ENCODE data around the gene NFX1.
"Not testable (repeated sequence)": the region's sequence is repeated elsewhere in the genome, so short reads cannot be mapped to it uniquely, and the experiment has no call there.

NFX1 gene

DNA sequence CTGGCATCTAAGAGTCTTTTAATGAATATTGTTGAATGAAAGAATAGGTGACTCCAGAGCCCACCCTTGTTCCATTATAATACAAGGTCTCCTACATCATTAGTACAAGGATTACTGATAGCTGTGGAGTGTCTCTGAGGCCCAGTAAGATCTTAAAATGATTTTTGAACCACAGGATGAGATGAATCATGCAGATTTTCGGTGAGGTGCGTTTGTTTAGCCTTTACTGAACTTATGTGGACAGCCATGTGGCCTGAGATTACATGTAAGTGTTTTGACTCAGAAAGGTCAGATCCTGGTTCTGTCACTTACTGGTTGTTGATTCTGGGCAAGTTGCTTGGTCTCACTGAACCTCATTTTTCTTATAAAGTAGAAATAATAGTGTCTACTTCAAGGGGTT lies 21.6 kb downstream of the NFX1 start:
- DNase-seq, result no peak

DNA sequence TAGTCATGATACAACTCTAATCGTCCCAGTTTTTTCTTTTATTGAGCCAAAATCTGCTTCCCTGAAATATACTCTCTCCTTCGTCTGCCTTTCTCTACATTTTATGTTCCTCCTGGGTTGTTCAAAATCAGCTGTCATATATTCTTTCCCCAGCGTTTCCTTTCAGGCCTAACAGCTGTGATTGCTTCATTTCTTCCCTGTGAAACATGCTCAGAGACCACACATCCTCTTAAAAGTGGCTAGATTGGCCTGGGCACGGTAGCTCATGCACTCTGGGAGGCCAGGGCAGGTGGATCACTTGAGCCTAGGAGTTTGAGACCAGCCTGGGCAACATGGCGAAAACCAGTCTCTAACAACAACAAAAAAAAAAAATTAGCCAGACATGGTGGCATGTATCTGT lies 25.1 kb downstream of the NFX1 start:
- DNase-seq, result no peak

DNA sequence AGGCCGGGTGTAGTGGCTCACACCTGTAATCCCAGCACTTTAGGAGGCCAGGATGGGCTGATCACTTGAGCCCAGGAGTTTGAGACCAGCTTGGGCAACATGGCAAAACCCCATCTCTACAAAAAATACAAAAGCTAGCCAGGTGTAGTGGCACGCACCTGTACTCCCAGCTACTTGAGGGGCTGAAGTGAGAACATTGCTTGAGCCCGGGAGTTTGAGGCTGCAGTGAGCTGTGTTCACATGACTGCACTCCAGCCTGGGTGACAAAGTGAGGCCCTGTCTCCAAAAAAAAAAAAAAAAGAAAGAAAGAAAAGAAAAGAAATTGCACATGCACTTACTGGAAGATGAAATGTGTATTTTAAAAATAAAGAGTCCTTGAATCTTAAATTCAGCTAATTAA lies 26.8 kb downstream of the NFX1 start:
- DNase-seq, result not testable (repeated sequence)

DNA sequence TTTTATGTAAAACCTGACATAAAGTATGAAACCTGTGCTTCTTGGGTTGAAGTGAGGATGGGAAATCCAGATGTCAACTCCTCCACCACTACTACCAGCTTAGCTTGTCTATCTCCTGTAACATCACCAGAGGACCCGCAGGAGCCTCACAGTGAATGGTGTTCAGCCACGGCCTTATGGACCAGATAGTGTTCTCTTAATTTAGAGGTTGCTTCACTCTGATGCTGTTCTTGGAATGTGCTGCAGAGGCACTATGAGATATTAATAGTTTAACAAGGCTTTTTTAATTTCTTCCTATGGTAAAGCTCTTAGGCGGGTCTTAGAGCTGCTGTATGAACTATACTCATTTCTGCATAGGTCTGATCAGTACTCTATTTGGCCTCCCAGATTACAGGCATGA lies 27.9 kb downstream of the NFX1 start:
- no peak for DNase-seq

DNA sequence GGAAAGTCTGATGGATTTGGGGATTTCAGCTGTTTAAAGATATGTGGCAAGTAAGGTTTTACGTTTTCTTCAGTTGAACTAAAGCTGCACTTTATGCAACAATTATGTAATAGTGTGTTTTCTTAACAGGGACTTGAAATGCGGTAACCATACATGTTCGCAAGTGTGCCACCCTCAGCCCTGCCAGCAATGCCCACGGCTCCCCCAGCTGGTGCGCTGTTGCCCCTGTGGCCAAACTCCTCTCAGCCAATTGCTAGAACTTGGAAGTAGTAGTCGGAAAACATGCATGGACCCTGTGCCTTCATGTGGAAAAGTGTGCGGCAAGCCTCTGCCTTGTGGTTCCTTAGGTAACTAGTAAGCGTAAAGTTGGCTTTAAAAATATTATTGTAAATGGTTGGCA lies 28.5 kb downstream of the NFX1 start:
- no peak for DNase-seq

DNA sequence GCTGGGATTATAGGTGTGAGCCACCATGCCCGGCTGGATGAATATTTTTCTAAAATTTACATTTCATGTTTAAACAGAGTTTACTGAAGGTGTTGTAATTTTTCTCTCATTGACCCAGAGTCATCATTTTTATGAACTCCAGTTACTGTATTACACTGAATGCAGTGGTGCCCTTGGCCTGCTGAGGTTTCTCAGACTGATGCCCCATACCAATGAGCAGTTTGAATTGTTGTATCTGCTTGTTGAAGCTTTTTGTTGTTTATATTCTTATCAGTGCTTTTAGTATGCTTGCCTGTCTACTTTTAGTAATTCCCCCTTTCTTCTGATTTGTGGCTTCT lies 29.9 kb downstream of the NFX1 start:
- no peak for DNase-seq

DNA sequence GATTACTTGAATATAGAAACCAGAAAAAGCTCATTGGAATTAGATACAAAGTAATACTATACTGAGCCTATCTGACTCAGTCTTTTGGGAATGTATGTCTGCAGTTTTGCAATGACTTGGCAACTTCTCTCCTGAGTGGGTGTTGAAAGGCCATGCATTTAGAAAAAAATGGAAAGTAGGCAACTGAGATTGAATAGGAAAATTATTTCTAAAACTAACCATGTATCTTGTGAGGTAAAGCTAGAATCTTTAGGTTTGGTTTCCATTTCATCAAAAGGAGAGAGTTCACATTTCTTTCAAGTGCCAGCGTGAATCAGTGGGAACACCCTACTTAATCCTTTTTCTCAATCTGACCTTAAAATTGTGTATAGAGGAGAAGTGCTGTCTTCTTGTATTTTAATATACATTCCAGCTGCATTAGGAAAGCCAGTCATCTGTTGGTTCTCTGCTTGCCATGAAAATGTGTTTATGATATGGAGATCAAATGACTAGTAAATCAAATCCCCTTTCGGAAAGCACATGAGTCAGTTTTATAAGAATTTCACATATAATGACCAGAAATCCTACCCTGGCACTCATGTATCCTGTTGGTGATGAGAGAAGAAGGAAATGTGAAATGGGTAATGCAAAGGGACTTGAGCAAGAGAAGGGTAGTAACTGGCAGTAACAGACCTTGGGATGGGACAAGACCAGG lies 30.4 kb downstream of the NFX1 start:
- DNase-seq, result no peak

DNA sequence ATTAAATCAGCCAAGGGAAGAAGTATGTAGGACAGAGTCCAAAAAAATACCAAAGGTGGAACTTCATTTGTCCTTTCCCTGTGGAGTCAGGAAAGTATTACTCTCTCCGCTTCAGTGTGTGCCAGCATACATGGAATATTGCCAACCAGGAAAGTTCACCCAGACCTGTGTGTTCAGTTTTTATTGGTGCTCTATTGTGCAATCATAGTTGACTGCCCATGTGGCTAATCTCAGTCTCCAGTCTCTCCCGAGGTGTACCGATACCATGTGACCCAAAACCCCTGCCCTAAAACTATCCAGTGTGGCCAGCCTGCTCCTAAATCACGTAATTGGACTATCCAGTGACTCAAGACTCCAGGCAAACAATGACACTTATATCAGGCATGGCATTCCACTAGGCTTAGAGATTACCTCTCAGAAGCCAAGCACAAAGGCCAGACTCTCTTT lies 38.8 kb downstream of the NFX1 start:
- no peak for DNase-seq

DNA sequence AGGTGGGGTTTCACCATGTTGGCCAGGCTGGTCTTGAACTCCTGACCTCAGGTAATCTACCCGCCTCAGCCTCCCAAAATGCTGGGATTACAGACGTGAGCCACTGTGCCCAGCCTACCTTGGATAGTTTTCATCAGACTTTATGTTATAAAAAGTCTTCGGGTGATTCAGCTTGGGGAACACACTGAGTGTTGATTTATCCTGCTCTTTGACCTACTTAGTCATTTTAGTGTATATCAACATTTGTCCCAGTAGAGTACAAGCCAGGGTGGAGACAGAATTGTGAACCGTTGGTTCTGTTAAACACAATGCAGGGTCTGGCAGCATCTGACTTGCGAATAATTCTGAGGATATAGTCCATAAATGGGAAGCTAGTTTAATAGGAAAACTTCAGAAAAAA lies 39.7 kb downstream of the NFX1 start:
- DNase-seq, result no peak

DNA sequence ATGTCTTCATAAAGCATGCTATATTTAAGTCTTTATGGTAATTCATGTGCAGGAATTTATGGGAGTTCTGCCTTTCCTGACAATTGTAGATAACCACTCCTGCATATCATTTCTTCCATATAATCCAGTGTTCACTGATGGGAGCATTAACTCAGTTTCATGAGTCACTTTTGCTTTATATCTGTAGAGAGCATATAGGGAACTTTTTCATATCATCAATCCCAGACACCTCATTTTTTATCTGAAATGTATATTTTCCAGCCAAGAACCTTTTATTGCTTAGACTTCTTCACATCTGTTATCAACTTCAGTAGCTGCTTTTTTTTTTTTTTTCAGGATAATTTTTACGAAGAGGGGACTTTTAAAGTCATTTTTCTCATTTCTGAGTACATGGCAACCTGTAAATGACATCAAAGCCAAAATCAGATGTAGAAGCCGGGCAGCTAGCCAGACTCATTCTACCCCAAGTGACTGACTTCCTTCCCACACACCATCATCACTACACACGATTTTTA lies 41.1 kb downstream of the NFX1 start:
- no peak for DNase-seq

DNA sequence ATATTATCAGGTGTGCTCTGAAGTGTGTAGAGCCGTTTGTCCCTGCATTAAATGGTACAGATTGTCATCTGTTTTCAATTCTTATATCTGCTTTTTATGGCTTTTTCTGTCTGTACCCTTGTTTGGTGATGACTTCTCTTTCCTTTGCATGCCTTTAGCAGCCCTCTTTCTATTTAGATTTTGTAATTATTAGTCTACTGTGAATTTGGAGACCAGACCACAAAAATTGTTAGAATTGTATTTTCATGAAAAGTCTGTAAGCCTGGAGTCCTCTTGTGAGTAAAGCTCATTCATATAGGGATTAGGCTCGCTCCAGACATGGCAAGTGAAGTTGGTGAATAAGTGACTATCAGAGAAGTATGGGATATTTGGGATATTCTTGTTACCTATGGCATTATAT lies 41.7 kb downstream of the NFX1 start:
- no peak for DNase-seq

DNA sequence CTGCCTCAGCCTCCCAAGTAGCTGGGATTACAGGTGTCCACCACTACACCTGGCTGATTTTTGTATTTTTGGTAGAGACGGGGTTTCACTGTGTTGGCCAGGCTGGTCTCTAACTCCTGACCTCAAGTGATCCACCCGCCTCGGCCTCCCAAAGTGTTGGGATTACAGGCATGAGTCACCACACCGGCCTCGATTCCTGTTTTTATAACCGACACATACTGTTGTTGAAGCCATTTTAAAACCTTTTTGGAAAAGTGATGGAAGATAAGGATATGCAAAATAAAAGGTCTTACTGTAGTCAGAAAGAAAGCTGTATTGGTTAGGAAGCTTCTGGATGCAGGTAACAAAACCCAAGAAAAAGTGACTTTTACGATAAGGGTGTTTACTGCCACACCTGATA lies 42.6 kb downstream of the NFX1 start:
- not testable (repeated sequence) for DNase-seq

DNA sequence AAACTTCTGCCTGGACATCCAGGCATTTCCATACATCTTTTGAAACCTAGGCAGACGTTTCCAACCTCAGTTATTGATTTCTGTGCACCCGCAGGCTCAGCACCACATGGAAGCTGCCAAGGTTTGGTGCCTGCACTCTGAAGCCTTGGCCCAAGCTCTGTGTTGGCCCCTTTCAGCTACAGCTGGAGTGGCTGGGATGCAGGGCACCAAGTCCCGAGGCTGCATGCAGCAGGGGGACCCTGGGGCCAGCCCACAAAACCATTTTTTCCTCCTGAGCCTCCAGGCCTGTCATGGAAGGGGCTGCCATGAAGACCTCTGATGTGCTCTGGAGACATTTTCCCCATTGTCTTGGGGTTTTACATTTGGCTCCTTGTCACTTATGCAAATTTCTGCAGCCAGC lies 49.9 kb downstream of the NFX1 start:
- no peak for DNase-seq

DNA sequence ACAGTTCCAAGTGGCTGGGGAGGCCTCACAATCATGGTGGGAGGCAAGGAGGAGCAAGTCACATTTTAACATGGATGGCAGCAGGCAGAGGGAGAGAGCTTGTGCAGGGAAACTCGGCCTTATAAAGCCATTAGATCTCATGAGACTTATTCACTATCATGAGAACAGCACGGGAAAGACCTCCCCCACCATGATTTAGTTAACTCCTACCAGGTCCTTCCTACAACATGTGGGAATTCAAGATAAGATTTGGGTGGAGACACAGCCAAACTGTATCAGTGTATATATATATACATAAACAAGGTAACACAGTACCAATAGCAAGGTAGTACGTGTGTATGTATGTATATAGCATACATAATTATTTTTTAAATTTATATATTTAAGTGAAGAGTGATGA lies 50.9 kb downstream of the NFX1 start:
- no peak for DNase-seq

DNA sequence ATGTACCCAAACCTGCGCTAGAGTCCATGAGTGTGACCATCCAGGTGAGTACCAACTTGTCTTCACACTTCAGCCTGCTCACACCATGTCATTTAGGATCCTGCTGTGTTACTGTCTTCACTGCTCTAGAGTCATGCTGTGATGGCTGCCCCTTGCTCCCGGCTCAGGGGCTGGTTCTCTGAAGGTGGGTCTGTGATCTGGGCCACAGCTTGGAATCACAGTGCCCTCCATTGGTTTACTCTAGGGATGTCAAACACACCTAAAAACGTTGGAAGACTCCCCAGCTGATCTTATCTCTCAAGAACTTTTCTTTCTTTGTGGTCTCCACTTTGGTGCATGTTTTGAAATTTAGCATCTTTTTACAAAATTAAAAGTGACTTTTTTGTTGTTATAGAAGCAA lies 53.8 kb downstream of the NFX1 start:
- DNase-seq, result no peak

DNA sequence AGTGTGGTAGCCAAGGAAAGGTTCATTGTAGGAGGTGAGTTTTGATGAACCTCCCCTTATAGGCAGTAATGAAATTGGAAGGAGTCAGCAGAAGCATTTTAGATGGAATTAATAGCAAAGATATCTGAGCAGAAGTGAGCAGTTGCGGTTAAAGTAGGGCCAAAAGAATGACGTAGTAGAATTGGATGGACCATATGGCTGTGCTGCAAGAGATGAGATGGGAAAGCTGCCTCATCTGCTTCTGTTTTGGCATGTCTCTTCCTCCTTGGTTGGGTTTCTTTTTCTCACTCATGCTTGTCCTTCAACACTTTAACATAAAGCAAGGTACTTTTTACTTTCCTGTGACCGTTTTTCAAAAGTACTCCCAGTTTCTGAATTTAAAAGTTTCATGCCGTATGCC lies 56.2 kb downstream of the NFX1 start:
- no peak for DNase-seq

DNA sequence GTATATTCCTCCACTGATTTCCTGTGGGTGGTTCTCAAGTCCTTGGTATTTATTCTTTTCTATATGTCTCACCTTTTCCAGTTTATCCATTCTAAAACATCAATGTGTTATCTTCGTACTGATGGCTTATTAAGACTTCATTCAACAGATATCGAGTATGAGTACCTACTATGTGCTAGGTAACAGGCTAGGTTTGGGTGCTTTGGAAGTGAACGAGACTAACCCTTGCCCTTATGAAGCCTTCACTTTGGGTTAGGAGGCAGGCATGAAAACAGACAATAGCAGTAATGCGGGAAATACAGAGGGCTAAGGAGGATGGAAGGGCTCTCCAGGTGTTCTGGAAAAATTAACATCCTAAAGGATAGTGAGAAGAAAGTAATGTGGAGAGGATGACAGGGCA lies 58.7 kb downstream of the NFX1 start:
- no peak for DNase-seq

DNA sequence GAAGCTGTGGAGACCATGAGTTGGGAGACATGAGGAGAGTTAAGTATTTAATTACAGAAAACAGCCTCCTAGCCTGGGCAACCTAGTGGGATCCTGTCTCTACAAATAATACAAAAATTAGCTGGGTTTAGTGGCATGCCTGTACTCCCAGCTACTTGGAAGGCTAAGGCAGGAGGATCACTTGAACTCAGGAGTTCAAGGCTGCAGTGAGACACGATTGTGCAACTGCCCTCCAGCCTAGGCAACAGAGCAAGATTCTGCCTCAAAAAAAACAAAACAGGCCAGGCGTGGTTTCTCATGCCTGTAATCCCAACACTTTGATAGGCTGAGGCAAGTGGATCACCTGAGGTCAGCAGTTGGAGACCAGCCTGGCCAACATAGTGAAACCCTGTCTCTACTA lies 59.4 kb downstream of the NFX1 start:
- DNase-seq, result no peak

DNA sequence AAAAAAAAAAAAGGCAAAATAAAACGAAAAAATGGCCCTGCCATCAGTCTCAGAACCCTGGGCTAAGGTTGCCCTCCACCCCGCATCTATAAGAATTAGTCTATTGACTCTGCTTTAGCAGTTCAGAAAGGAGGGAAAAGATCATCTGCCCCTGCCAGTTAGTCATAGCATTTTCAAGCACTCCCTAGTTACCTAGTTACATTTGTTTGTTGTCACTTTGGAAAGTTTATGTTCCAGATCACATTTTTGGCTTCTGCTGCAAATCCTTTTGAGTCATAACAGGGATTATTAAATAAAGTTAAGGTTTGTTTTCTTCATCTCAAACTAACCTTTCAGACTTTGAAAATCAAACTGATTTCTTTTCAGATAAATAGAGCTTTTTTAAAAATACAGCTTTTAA lies 60.0 kb downstream of the NFX1 start:
- DNase-seq, result no peak

DNA sequence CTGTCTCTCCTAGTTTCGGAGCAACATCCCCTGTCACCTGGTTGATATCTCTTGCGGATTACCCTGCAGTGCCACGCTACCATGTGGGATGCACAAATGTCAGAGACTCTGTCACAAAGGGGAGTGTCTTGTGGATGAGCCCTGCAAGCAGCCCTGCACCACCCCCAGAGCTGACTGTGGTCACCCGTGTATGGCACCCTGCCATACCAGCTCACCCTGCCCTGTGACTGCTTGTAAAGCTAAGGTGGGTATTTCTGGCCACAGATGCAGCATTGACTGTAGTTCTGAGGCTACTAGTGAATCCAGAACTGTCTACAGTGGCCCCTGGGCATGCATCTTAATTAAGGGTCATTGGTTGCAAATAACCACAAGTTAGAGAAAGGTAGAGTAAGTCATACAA lies 61.2 kb downstream of the NFX1 start:
- DNase-seq, result no peak

DNA sequence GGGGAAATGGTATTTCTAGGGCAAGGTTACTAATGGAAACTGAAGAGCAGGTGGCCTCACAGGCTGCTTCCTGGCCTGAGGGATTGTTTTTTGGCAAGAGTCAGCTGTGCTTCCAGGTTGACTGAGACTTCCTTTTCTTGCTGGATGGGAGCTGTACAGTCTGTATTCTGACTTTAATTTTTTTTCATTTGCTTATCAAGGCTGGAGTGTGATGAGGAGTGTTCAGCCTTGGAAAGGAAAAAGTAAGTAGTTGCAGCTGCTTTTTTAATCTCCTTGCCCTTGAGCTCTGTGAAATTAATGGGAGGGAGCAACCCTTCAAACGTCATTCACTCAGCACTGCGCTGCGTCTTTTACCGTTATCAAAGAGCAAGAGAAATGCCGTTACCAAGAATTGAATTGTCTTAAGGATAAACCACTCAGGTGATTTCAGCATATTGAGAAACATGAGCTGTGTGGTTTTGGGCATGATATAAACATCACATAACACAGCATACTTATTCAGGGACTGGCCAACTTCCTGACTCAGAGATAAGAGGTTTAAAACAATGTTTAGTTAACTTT lies 64.4 kb downstream of the NFX1 start:
- no peak for DNase-seq

DNA sequence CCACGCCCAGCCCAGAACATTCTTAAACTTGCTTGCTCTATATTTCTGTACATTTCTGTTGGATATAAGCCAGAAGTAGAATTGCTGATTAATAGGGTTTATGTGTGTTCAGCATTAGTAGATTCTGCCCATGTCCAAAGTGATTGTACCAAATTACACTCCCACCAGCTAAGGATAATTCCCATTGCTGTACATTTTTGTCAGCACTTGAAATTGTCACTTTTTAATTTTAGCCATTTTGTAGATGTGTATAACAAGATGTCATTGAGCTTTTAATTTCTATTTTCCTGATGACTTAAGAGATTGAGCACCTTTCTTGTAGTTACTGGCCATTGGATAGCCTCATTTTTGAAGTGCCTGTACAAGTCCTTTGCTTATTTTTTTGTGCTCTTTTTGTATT lies 65.6 kb downstream of the NFX1 start:
- no peak for DNase-seq

DNA sequence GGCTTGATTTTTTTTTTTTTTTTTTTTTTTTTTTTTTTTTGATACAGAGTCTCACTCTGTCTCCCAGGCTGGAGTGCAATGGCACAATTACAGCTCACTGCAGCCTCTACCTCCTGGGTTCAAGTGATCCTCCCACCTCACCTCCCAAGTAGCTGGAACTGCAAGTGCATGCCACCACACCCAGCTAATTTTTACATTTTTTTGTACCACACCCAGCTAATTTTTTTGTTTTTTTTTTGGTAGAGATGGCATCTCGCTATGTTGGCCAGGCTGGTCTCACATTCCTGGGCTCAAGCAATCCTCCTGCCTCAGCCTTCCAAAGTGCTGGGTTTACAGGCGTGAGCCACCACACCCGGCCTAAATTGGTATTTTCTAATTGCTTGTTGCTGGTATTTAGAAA lies 68.3 kb downstream of the NFX1 start:
- not testable (repeated sequence) for DNase-seq

DNA sequence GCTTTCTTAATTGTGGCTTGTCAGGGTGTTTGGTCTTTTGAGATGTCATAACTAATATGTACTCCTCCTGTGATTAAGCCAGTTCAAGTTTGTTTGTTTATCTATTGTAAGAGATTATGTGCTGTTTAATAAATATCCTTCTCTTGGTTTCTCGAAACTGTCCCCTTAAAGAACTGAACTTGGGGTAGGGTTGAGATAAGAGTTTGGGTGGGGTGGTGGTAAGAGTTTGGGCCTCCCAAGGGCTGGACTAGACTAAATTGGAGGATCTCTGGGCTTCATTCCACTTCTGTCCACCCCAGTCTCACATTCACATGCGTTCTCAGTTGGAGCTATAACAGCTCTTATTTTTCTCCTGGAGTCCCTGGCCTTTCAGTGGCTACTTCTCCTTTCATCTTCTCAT lies 73.8 kb downstream of the NFX1 start:
- DNase-seq, result no peak

DNA sequence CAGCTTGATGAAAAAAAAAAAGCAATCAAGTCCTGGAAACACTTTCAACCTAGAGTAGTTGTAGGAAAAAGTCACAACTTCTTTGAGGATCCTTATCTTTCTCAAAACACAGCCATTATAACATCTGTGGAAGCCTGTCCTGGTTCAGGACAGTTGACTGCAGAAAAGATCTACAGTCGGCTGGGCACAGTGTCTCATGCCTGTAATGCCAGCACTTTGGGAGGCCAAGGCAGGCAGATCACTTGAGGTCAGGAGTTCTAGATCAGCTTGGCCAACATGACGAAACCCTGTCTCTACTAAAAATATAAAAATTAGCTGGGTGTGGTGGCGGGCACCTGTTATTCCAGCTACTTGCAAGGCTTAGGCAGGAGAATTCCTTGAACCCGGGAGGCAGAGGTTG lies 74.5 kb downstream of the NFX1 start:
- not testable (repeated sequence) for DNase-seq
